ENCODE data around the gene FAM117B.

The FAM117B gene

DNA sequence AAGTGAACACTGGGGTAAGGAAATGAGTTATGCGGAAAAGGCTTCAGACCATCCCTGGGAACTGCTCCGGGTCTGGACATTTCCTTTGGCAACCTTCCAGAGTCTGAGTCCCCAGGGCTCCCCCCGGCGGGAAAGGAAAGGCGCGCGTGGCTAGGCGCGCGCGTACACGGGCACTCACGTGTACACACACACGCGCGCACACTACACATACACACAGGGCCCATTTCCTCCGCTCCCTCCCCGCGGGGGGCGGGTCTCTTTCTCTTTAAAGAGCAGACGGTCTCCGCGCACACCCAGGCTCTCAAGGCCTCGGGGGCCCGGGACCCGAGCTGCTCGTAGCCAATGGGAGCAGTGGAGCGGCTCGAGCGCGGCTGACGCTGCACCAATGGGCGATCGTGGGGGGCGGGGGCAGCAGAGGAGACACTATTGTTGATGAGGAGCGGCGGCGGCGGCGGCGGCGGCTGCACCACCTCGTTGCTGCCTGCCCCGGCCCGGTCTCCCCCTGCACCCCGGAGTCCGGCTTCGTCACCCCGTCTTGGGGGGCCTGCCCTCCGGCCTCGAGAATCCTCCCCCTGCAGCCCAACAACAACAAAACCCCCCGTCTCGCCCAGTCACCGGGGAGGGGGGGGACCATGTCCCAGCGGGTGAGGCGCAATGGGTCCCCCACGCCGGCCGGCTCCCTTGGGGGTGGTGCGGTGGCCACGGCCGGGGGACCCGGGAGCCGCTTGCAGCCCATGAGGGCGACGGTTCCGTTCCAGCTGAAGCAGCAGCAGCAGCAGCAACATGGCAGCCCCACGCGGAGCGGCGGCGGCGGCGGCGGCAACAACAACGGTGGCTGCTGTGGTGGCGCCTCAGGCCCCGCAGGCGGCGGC lies at the start of gene FAM117B:
Gene FAM117B, plus strand, starts transcription at position 414 of the 872 bp plus-strand sequence. Its CDS starts 219 bp downstream, at position 633.
- DNase-seq = peak; percentile 95

DNA sequence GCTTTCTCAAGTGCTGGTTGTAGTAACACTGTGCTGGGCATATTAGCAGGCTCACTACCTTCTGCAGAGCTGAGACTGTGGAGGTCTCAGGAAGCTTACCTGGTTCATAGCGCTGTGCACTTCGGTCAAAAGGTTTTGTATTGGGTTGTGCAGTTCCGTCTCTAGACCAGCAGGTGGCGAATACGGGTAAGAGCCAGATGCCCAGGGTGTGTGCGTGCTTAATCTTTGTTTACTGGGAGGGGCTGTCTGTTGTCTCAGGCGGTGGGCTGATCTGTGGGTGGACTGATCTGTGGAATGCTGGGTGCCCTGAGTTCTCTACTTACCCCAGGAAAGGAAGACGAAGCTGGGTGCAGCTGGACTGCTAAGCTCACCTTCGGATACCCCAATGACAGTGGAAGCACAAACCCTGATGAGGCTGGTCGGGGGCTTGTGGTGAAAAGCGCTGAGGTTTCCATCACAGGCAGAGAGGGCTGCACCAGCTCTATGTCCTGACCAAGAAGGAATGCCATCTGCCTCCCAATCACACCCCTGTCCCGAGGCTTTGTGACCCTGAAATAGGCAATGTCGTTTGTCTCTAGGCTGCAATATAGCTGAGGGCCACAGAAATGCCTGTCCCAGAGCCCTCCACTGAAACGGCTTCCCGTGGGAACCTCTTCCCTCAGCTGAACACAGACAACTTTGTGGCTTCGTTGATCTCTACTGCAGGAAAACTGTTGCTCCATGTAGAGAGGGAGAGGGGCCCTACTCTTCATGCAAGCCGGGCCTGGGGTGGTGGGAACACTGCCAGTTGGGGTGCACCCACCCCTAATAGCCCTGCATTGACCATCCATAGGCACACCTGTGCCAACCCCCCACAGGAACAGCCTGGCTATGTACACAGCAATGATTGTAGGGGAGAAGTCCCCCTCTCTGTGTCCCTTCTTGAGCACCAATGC lies 45.9 kb upstream of the FAM117B start:
- DNase-seq = peak; percentile 46

DNA sequence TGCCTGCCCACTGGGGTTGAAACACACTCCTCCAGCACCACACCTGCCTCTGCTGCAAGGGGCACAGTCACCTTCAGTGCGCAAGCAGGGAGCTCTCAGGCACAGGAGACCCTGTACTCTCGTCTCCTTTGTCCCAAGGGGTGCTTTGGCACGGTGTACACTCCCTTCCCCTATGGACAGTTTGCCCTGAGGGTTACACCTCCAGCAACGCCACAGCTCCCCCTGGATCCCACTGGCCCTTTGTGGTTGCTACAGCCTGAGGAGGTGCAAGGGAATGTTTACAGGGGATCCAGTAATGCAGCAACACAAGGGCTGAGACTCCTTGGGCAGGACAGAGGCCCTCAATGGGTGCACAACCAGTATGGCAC lies 45.2 kb upstream of the FAM117B start:
- no peak for DNase-seq

DNA sequence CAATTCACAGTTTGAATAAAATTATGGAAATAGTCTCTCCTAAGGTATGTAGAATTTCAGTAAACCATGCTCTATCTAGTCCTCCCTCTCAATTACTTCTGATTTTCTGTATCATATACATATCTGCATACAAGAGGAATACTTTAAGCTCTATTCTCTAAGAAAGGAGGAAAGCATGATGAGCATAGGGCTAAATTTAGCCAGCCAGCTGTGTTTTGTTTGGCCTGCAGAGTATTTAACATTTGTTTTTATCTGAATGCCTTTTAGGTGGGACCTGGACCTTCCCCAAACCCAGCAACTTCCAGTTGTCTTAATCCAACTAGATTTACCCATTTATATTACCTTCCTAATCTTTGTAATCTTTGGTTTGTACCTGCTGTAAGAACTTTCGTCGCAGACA lies 42.2 kb upstream of the FAM117B start:
- no peak for DNase-seq

DNA sequence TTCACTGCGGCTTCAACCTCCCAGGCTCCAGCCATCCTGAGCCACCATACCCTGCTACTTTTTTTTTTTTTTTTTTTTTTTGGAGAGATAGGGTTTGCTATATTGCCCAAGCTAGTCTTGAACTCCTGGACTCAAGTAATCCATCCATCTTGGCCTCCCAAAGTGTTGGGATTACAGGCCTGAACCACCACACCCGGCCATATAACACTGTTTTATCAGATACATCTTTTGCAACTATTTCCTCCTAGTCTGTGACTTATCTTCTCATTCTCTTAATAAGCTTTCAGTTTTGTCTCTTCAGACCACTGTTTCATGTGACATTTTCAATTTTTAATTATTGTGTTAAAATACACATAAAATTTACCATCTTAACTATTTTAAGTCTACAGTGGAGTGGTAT lies 35.7 kb upstream of the FAM117B start:
- DNase-seq = no peak

DNA sequence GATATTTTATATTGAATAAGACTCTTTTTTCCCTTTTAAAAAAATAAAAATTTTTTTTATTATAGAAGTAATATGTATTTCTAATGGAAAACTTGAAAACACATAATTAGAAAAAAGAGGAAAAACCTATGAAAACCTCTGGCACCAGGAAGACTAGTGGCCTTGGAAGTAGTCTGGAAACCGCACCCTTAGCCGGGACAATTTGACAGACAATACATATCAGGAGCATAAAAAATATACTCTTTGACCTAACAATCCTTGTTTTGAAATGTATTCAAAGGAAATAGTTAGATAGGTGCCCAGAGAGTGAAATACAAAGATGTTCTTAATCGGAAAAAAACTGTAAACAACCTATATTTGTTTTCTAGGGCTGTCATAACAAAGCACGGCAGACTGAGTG lies 34.9 kb upstream of the FAM117B start:
- no peak for DNase-seq

DNA sequence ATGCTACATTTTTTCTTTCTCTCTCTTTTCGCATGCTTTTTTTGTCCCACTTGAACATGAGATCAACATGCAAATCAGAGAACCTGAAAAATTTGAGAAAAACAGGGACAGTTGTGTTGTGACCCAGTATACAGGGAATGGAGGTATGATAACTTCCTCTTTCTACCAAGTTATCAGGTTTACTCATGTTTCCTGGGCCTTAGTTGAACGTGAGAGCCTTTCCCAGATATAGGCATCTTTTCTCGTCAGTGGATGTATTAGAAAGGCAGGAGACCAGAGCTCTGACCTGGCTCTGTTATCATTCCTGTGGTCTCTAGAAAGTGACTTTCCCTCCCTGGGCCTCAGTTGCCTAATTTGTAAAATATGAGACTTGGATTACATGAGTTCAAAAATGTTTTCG lies 30.1 kb upstream of the FAM117B start:
- no peak for DNase-seq

DNA sequence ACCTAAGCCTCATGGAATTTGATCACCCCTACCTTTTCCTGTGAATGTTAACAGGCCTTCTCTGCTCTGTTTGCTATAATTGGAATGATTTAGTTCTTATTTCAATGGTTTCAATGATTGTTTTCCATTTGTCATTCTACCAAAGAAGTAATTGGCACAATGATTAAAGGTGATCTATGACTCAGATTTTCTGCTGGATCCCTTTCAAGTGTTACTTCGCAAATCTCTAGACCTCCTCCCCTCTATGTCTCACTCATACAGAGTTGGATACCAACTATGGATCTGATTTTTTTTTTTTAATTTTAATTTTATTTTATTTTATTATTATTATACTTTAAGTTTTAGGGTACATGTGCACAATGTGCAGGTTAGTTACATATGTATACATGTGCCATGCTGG lies 29.6 kb upstream of the FAM117B start:
- DNase-seq = no peak

DNA sequence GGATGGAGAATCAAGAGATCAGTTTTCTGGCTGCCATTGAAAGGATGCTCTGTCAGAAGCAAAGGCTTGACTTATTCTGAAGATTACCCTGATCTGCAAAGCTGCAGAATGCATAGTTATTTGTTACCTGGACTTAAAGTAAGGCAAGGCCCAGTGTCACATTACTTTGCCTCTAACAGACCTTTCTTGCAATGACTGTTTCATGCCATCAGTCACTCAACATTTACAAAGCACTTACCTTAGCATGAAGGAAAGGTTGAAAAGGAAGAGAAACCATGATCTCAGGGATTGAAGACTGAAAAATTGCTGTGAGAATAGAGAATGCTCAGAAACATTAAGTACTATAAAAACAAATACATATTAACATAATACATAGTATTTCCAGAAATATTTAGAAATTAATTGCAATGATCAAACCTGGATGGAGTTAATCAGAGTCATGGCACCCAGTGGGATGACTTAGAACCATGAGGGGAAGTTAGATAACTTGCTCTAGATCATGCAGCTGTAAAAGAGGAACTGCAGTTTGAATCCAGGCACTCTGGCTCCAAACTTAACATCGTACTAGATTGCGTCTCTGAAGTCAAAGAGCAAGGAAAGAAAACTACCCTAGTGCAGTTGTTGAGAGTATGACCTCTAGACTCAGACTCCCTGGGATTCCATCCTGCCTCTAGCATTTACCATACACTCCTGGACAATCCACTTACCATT lies 26.5 kb upstream of the FAM117B start:
- DNase-seq = no peak

DNA sequence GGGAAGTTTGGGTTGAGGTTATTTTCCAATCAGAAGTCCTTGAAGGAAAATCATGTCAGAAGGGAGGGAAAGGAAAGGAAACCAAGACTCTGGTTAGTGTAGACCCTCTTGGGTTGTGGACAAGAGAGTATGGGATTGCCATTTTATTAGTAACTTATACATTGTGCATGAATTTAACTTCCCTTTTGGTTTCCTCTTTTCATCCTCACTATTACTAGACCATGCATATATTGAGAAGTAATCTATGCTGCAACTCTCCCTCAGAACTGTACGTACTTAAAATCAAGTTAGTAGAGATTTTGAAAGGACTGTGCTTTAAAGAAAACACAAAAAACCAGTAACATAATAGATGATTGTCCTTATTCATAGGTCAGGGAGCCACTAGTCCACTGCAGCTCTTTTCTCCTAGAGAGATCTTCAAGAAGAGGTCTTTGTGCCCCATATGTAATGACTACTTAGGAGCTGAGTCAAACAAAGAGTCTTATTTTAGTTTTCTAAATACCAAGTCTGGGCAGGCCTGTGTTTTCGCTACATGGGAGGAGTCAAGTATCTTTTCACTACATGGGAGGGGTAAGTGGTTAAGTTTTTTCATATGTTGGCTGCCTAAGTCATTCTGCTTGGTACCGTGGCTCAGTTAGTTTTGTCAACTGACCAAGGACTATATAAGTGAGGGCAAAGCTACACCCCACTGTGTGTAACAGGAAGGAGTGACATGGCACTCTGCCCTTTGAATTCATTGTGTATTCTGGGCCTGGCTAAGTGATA lies 25.2 kb upstream of the FAM117B start:
- no peak for DNase-seq

DNA sequence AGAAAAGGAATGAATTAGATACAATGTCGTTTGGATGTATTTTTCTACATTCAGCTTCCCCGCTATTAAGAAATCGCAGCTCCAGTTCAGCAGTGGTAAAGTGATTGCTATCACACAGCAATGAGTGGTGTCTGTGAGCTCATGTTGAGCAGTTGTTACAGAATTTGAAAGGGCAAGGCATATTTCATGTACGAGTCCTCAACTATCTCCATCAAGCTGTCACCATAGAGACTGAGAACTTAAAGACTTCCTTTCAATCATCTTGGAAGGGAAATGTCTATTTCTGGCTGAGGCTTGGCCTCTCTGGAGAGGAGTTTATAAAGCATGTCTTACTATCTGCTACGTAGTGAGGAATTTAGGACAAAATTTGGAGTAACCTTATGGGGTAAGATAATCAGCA lies 24.4 kb upstream of the FAM117B start:
- no peak for DNase-seq

DNA sequence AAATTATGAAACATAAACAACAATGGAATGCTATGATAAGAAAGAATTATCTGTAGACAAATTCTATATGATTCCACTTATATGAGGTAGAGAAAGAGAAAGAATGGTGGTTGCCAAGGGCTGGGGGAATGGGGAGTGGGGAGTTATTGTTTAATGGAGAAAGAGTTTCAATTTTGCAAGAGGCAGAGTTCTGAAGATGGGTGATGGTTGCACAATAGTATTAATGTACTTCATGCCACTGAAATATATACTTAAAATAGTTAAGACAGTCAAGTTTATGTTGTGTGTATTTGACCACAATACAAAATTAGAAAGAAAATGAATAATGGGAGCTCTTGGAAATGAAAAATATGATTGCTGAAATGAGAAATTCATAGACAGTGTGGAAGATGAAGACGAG lies 22.6 kb upstream of the FAM117B start:
- no peak for DNase-seq

DNA sequence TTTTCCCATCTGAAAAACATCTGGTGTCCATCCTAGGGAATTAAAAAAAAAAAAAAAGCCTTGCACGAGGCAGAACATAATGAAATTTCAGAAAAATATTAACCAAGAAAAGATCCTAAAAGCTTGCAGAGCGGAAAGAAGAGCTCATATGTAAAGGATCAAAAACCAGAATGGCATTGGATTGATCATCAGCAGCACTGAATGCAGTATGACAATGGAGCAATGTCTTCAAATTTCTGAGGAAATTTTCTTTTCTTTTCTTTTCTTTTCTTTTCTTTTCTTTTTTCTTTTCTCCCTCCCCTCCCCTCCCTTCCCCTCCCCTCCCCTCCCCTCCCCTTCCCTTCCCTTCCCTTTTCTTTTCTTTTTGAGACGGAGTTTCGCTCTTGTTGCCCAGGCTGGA lies 21.3 kb upstream of the FAM117B start:
- DNase-seq = no peak

DNA sequence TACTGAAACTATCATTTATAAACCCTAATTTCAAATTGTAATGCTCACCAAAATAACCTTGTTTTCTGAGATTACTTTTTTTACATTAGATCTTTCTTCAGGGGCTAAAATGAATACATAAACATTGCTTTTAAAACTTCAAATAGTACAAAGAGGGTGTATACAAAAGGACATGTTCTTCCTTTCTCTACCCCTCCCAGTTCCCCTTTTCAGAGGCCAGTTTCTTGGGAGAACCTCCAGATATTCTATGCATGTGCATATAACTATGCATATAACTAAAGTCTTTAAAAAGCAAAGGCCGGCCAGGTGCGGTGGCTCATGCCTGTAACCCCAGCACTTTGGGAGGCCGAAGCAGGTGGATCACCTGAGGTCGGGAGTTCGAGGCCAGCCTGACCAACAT lies 10.6 kb upstream of the FAM117B start:
- DNase-seq = no peak

DNA sequence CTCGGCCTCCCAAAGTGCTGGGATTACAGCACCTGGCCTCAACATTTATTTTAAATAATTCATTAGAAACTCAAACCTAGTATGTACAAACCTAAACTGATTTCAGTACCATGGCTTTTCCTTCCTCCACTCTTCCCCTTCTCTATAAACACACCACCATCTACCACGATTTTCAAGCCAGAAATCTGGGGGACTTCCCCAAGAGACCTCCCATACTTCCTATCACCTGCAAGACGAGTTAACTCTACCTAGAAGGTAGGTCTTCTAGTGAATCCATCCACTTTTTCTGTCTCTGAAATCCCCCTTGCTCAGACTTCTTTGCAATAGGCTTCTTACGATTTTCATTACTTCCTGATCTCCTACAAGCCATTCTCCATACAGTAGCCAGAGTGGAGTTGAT lies 7.7 kb upstream of the FAM117B start:
- DNase-seq = no peak

DNA sequence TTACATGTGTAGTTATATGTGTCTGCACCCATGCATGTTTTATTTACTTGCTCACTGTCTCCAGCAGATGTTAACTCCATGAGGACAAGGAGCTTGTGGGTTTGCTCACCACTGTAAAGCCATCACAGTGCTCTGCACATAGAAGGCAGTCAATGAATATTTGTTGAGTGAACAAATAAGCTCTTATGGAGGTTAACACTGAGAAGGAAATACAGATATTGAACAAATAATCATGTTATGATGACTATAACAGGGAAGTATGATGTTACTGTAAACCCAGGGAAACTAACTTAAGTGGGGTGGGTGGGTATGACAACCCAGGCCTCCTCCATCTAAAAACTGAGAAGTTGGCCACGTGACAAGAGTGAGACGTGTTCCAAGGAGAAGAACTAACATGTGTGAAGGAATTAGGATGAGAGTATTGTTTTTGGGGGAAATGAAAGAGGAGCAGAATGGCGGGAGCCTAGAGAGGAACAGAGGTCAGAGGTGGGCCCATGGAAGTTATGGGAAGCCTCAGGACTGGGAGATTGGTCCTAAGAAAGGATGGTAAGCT lies 6.0 kb upstream of the FAM117B start:
- DNase-seq = no peak

DNA sequence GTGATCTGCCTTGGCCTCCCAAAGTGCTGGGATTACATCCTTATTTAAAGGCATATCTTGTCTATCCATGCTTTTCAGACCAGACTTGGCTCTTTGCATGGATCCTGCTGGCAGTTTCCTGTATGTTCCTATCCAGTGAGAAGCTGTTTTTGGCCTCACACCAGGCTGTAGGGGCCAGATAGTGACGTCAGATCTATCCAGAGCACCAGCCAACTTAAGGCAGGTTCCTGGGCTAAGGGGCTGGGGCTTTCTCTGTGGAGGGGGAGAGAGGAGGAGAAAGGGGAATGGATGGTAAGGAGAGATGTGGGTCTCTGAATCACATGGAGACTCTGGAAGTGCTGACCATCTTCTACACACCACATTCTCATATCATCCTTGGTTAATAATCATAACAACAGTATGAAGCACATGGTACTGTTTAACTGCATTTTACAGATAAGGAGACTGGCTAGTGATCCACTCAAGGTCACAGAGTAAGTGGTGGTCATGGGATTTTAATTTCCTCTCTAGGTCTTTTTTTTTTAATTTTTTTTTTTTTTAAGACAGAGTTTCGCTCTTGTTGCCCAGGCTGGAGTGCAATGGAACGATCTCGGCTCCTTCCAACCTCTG lies 2.0 kb upstream of the FAM117B start:
- DNase-seq = peak; percentile 55

DNA sequence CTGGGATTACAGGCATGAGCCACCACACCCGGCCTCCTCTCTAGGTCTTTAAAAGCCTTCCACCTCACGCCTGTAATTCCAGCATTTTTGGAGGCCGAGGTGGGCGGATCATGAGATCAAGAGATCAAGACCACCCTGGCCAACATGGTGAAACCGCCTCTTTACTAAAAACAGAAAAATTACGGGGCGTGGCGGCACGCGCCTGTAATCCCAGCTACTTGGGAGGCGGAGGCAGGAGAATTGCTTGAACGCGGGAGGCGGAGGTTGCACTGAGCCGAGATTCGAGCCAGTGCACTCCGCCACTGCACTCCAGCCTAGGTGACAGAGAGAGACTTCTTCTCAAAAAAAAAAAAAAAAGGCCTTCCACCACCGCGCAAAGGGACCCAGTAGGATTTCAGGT lies 1.3 kb upstream of the FAM117B start:
- DNase-seq = no peak

DNA sequence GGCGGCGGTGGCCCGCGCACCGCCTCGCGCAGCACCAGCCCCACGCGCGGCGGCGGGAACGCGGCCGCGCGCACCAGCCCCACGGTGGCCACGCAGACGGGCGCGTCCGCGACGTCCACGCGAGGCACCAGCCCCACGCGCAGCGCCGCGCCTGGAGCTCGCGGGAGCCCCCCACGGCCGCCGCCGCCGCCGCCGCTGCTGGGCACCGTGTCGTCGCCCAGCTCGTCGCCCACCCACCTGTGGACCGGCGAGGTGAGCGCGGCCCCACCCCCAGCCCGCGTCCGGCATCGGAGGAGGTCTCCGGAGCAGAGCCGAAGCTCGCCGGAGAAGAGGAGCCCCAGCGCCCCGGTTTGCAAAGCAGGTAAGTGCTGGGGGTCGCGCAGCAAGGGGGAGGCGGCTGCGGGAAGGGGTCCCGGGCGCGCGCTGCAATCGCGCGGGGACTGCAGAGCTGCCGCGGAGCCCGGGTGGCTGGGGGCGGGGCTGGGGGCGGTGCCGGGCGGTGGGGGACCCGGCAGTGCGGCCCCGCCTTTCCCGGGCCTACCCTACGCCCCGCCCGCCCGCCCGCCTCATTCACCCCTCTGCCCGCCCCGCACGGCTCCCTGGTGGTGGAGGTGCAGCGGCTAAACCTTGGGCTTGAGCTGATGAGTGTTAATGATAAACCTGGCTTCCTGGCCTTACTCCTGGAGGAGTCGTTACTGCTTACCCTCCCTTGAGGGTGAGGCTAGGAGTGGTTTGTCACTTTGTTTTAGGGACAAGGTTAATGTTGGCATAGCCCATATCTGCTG lies 851 bp downstream of the FAM117B start:
- DNase-seq = peak; percentile 36

DNA sequence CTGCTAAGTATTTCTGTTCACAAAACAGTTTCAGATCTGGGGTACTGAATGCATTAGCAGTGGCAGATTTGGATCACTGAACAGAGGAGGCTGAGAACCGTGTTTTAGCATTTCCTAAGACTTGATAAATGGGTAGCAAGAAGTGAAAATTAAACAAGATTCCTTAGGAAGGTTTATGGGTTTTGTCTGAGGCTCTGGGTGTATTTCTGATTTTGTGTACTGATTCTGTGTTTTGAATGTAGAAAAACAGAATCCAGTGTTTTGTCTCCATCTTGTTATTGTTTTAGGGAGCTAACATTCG lies 1.4 kb downstream of the FAM117B start:
- no peak for DNase-seq

DNA sequence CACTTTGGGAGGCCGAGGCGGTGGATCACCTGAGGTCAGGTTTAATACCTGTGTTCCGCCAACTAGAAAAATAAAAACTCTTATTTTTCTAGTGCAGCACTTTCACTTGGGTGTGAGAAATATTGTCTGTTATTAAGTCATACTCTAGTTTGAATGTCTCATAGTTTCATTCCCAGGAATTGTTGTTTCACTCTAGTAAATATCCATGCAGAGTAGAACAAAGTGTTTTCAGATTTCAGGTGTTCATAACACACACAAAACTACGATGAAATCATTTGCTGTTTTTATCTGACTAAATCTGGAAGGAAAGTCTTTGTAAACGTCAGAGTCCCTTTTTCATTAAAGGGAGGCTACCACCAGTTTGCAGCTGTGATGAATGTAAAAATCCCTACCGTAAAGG lies 4.0 kb downstream of the FAM117B start:
- DNase-seq = no peak
